H54 (cell line): ENCODE data around the gene RAX2.
"Not testable (repeated sequence)": the region's sequence is repeated elsewhere in the genome, so short reads cannot be mapped to it uniquely, and the experiment has no call there.

Source experiments
- DNase-seq: peaks from one replicate; pipeline ENCODE4 v3.0.0; 2011; ENCODE audit warnings: low spot score, mixed read lengths; ENCODE audit not compliant: insufficient read length
- FAIRE-seq: peaks from 3 replicates; lab custom pipeline; 2011; peaks lifted over from hg19 to GRCh38; lab: Jason Lieb, UNC
- POLR2A ChIP-seq: IDR thresholded peaks from 2 replicates; pipeline ENCODE4 v1.6.1; 2011; ENCODE audit warnings: low read depth, mild to moderate bottlenecking, low read length

RAX2 gene

DNA sequence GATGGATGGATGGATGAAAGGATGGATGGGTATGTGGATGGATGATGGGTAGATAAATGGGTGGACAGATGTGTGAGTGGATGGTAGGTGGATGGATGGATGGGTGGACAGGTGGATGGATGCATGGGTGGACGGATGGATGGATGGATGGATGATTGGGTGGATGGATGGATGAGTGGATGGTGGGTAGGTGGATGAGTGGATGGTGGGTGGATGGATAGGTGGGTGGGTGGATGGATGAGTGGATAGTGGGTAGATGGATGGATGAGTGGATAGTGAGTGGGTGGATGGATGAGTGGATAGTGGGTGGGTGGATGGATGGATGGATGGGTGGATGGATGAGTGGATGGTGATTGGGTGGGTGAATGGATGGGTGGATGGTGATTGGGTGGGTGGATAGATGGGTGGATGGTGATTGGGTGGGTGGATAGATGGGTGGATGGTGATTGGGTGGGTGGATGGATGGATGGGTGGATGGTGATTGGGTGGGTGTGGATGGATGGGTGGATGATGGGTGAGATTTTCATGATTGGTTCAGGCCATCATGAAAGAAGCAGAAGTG lies 4.5 kb upstream of the RAX2 start:
- DNase-seq (no peak), FAIRE-seq (no peak)
- no peak for TF ChIP-seq POLR2A

GRCh38 chr19:3775831-3776230 lies 3.8 kb upstream of the RAX2 start:
- FAIRE-seq (no peak), DNase-seq (no peak)
- no peak for TF ChIP-seq POLR2A

GRCh38 chr19:3775374-3775711 lies 3.3 kb upstream of the RAX2 start:
- DNase-seq, result no peak
- FAIRE-seq, result no peak
- no peak for TF ChIP-seq POLR2A

DNA sequence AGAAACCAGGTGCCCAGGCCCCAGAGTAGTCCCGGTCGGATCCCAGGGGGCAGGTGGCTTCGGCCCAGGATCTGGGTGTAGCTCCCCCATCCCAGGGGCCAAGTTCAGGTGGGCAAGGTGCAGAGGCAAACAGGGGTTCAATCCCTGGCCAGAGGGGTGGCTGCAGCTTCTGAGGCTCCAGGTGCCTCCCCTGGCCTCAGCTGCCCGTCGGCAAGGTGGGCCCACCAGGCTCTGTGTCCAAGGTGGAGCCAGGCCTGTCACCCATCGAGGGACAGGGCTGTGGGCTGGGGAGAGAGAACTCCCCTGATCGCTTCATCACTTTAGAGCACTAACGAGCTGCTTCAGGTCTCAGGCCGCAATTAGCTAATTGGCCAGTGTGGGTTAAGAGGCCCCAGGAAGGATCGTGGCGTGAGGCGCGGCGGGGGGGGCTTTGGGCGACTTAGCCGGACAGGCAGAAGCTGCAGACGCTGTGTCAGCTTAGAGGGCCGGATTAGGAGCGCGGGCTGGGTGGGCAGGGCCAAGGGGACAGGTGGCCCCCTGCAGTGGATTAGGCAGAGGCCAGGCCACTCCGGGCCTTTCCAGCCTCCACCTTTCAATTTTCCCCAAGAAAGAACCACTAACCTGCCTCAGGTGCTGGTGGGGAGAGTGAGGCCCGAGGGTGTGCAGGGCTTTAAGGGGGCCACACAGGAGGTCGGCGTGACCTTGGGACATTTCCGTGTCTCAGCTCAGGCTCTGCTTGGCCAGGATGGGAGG lies 2.8 kb upstream of the RAX2 start:
- no peak for TF ChIP-seq POLR2A
- FAIRE-seq (no peak), DNase-seq (no peak)

- no peak for TF ChIP-seq POLR2A
- no peak for DNase-seq
- FAIRE-seq, result no peak
Observed at GRCh38 chr19:3773814-3774515, 1.9 kb upstream of the RAX2 start.

- no peak for TF ChIP-seq POLR2A
- FAIRE-seq, result no peak
- no peak for DNase-seq
Observed at GRCh38 chr19:3771000-3771905, 775 bp downstream of the RAX2 start.

GRCh38 chr19:3770136-3770999 lies 1.7 kb downstream of the RAX2 start:
- no peak for FAIRE-seq
- DNase-seq, result no peak

DNA sequence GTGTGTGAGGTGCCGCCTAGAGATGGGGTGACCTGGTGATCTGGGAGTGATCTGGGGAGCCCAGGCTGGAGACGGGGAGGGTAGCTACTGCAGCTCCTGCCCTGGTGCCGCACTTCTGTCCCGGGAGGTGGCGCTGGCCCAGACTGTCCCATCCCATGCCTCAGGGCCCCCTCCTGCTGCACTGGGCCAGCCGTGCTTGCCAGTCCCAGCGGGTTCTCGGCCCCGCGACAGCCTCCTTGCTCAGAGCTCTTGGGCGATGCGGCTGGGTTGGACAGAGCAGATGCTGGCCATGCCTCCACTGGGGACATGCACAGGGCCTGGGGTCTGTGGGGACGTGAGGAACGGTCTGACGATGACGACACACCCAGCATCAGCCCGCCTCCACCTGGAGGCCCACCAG lies 2.5 kb downstream of the RAX2 start:
- FAIRE-seq (no peak), DNase-seq (no peak)
- TF ChIP-seq POLR2A, result no peak

More at GRCh38 chr19:3770136-3770999, 1.7 kb downstream of the RAX2 start:
- no peak for TF ChIP-seq POLR2A

GRCh38 chr19:3768748-3769099 lies 3.3 kb downstream of the RAX2 start:
- DNase-seq (no peak), FAIRE-seq (no peak)
- no peak for TF ChIP-seq POLR2A

GRCh38 chr19:3768015-3768747 lies 3.8 kb downstream of the RAX2 start:
- FAIRE-seq (no peak), DNase-seq (no peak)
- no peak for TF ChIP-seq POLR2A

DNA sequence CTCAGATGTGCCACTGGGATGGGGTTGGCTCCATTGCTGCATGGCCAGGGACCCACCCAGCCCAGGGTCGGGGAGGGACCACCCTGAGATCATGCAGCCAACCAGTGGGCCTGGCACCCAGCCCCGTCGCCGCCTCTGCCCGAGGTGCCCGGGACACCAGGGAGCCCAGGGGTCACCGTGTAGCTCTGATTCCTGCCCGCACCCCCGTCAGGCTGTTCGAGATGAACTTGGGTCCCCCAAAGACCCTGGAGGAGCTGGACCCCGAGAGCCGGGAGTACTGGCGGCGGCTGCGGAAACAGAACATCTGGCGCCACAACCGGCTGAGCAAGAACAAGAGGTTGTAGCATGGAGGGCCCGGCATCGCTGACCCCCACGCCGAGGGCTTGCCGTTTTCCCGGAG lies 5.0 kb downstream of the RAX2 start:
- DNase-seq (no peak), FAIRE-seq (no peak)
- TF ChIP-seq POLR2A, result no peak

- no peak for FAIRE-seq
- no peak for TF ChIP-seq POLR2A
- DNase-seq, result no peak
Observed at GRCh38 chr19:3766520-3766919, 5.5 kb downstream of the RAX2 start.

DNA sequence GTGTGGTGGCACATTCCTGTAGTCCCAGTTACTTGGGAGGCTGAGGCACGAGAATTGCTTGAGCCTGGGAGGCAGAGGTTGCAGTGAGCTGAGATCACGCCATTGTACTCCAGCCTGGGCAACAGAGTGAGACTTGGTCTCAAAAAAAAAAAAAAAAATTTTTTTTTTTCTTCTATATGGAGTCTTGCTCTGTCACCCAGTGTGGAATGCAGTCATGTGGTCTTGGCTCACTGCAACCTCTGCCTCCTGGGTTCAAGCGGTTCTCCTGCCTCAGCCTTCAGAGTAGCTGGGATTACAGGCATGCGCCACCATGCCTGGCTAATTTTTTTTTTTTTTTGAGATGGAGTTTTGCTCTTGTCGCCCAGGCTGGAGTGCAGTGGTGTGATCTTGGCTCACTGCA lies 6.3 kb downstream of the RAX2 start:
- DNase-seq, FAIRE-seq: not testable (repeated sequence)
